Astrocyte of the spinal cord (primary cell): Measurements from ENCODE around the gene FNBP1.
A peak's percentile ranks its signal among the peaks of the same experiment; 100 is the strongest.

ENCODE experiments used
- DNase-seq: peaks from one replicate; pipeline ENCODE4 v3.0.0; 2011; ENCODE audit warnings: low read depth, low spot score
- H3K4me3 ChIP-seq: 2 replicates; pipeline ENCODE4 v1.5.1; 2011; ENCODE audit warnings: low read depth, mild to moderate bottlenecking, low read length, moderate library complexity
- CTCF ChIP-seq: IDR thresholded peaks from 2 replicates; pipeline ENCODE4 v1.5.1; 2012; ENCODE audit warnings: low read depth, mild to moderate bottlenecking, low read length, inconsistent platforms
- in situ Hi-C: cut with HindIII; loops from 2 replicates; pipeline ENCODE4 v1.10.0; 2017; ENCODE audit warnings: low sequenced_read_pairs

The FNBP1 gene

GRCh38 chr9:129866394-129867135 lies 176.4 kb downstream of the FNBP1 start:
- no peak for DNase-seq
- in situ Hi-C loops = no loop called here
- TF ChIP-seq CTCF = no peak
- H3K4me3 ChIP-seq = no peak overlapping the region

- H3K4me3 ChIP-seq = no peak overlapping the region
- in situ Hi-C loops = no loop called here
- no peak for TF ChIP-seq CTCF
- DNase-seq = no peak
These were observed 177.2 kb downstream of the FNBP1 start for GRCh38 chr9:129865668-129866320.

GRCh38 chr9:129864991-129865647 lies 177.9 kb downstream of the FNBP1 start:
- H3K4me3 ChIP-seq = no peak overlapping the region
- in situ Hi-C loops = no loop called here
- TF ChIP-seq CTCF = no peak
- DNase-seq = no peak

- peak; percentile 79 for DNase-seq
- TF ChIP-seq CTCF = no peak
- in situ Hi-C loops = no loop called here
- no peak overlapping the region for H3K4me3 ChIP-seq
These were observed 179.8 kb downstream of the FNBP1 start for GRCh38 chr9:129863059-129863690.

GRCh38 chr9:129861447-129861827 lies 181.6 kb downstream of the FNBP1 start:
- in situ Hi-C loops = no loop called here
- no peak overlapping the region for H3K4me3 ChIP-seq
- no peak for TF ChIP-seq CTCF
- DNase-seq = no peak

- in situ Hi-C loops = no loop called here
- TF ChIP-seq CTCF = no peak
- DNase-seq = no peak
- H3K4me3 ChIP-seq = no peak overlapping the region
These were observed 182.1 kb downstream of the FNBP1 start for GRCh38 chr9:129860653-129861446.
